ENCODE data around the gene SLC44A4. TPM values are rescaled to one million over a fixed set of nuclear protein-coding genes. Genes with fewer than 3 reads are reported as not detected.
A peak's percentile ranks its signal among the peaks of the same experiment; 100 is the strongest.

Gene SLC44A4
- total and polyA plus RNA-seq, 8 donors = 9.6 to 78.8 (median 21.1) TPM

GRCh38 chr6:31889331-31889972 lies 10.7 kb upstream of the SLC44A4 start:
- DNase-seq (no peak), ATAC-seq (no peak)
- no peak for TF ChIP-seq CTCF (IDR thresholded peaks at IDR 0.05)
- Histone ChIP-seq H3K36me3 (peaks cover 0 to 97% of the 10 kb centered on the region in 2 donors), H3K4me3 (no peak overlapping the region), H3K27me3 (no peaks in the 10 kb centered on the region), H3K27ac (no peak overlapping the region), H3K9me3 (no peaks in the 10 kb centered on the region), H3K4me1 (no peaks in the 10 kb centered on the region)
- intact Hi-C loops (cut with DNase I) = no loop called here

- H3K4me1 ChIP-seq = no peaks in the 10 kb centered on the region
- no peak overlapping the region for H3K4me3 ChIP-seq
- H3K27me3 ChIP-seq = no peaks in the 10 kb centered on the region
- H3K27ac ChIP-seq = no peak overlapping the region
- no peaks in the 10 kb centered on the region for H3K9me3 ChIP-seq
- DNase-seq (peak in 1 of 4 donors; percentile 87), ATAC-seq (peak; percentile 58)
- intact Hi-C loops (cut with DNase I) = no loop called here
- peak; percentile 55 for TF ChIP-seq CTCF (IDR thresholded peaks at IDR 0.05)
- peaks cover 0 to 97% of the 10 kb centered on the region in 2 donors for H3K36me3 ChIP-seq
Observed at GRCh38 chr6:31888276-31889258, 9.8 kb upstream of the SLC44A4 start.

GRCh38 chr6:31887173-31888007 lies 8.6 kb upstream of the SLC44A4 start:
- no peaks in the 10 kb centered on the region for H3K27me3 ChIP-seq
- H3K9me3 ChIP-seq = no peaks in the 10 kb centered on the region
- no peak overlapping the region for H3K27ac ChIP-seq
- peaks cover 0 to 97% of the 10 kb centered on the region in 2 donors for H3K36me3 ChIP-seq
- no peak for ATAC-seq
- no peak overlapping the region for H3K4me3 ChIP-seq
- intact Hi-C loops (cut with DNase I) = no loop called here
- peak in 1 of 4 donors; percentile 69 for DNase-seq
- TF ChIP-seq CTCF (IDR thresholded peaks at IDR 0.05) = no peak
- H3K4me1 ChIP-seq = no peaks in the 10 kb centered on the region

GRCh38 chr6:31886541-31886991 lies 7.8 kb upstream of the SLC44A4 start:
- no peaks in the 10 kb centered on the region for H3K4me1 ChIP-seq
- H3K9me3 ChIP-seq = no peaks in the 10 kb centered on the region
- DNase-seq (peak in 1 of 4 donors; percentile 67), ATAC-seq (no peak)
- H3K4me3 ChIP-seq = no peak overlapping the region
- H3K36me3 ChIP-seq = peaks cover 0 to 97% of the 10 kb centered on the region in 2 donors
- intact Hi-C loops (cut with DNase I) = no loop called here
- H3K27me3 ChIP-seq = no peaks in the 10 kb centered on the region
- no peak for TF ChIP-seq CTCF (IDR thresholded peaks at IDR 0.05)
- no peak overlapping the region for H3K27ac ChIP-seq
